HG02870 (cell line): Measurements from ENCODE around the gene GPD1L.
A peak's percentile ranks its signal among the peaks of the same experiment; 100 is the strongest.
"Not testable (repeated sequence)": the region's sequence is repeated elsewhere in the genome, so short reads cannot be mapped to it uniquely, and the experiment has no call there.

ENCODE experiments used
- ATAC-seq: cut with Tn5 transposase; IDR thresholded peaks from one replicate; pipeline ENCODE4 v1.9.1; 2021; ENCODE audit warnings: mild to moderate bottlenecking, moderate library complexity; ENCODE audit not compliant: unreplicated experiment

GPD1L gene

GRCh38 chr3:32105291-32106131 lies 909 bp upstream of the GPD1L start:
- ATAC-seq = no peak

- no peak for ATAC-seq
These were observed 526 bp downstream of the GPD1L start for GRCh38 chr3:32106929-32107362.

GRCh38 chr3:32108224-32108623 lies 1.8 kb downstream of the GPD1L start:
- not testable (repeated sequence) for ATAC-seq

- no peak for ATAC-seq
These were observed 2.8 kb downstream of the GPD1L start for GRCh38 chr3:32109256-32109655.

- ATAC-seq = no peak
These were observed 3.9 kb downstream of the GPD1L start for GRCh38 chr3:32110233-32110760.

GRCh38 chr3:32111560-32111959 lies 5.1 kb downstream of the GPD1L start:
- no peak for ATAC-seq

- no peak for ATAC-seq
These were observed 7.1 kb downstream of the GPD1L start for GRCh38 chr3:32113566-32113965.

GRCh38 chr3:32113981-32114545 lies 7.6 kb downstream of the GPD1L start:
- peak; percentile 12 for ATAC-seq

- peak; percentile 57 for ATAC-seq
These were observed 8.3 kb downstream of the GPD1L start for GRCh38 chr3:32114546-32115386.

- ATAC-seq = no peak
These were observed 10.9 kb downstream of the GPD1L start for GRCh38 chr3:32117320-32117719.

- ATAC-seq = no peak
These were observed 11.8 kb downstream of the GPD1L start for GRCh38 chr3:32118215-32118614.

- ATAC-seq = no peak
These were observed 14.1 kb downstream of the GPD1L start for GRCh38 chr3:32120471-32120870.

GRCh38 chr3:32121137-32121536 lies 14.7 kb downstream of the GPD1L start:
- no peak for ATAC-seq

- ATAC-seq = no peak
These were observed 17.2 kb downstream of the GPD1L start for GRCh38 chr3:32123620-32124019.

- no peak for ATAC-seq
These were observed 18.6 kb downstream of the GPD1L start for GRCh38 chr3:32125012-32125411.

- ATAC-seq = no peak
These were observed 20.0 kb downstream of the GPD1L start for GRCh38 chr3:32126305-32127015.

- ATAC-seq = no peak
These were observed 20.9 kb downstream of the GPD1L start for GRCh38 chr3:32127219-32127826.

- no peak for ATAC-seq
These were observed 22.5 kb downstream of the GPD1L start for GRCh38 chr3:32128936-32129335.

GRCh38 chr3:32129832-32130231 lies 23.4 kb downstream of the GPD1L start:
- no peak for ATAC-seq

- ATAC-seq = no peak
These were observed 25.7 kb downstream of the GPD1L start for GRCh38 chr3:32132121-32132520.
